Measurements from ENCODE around the gene IP6K3. TPM values are rescaled to one million over a fixed set of nuclear protein-coding genes. Genes with fewer than 3 reads are reported as not detected.

Gene IP6K3
- total RNA-seq, 4 donors from 2014 or later = 0.34 to 2.3 (median 1.1) TPM; not detected in 1

- no peak for TF ChIP-seq CTCF (IDR thresholded peaks at IDR 0.05; ENCODE audit: low read depth)
These were observed 55.1 kb downstream of the IP6K3 start for GRCh38 chr6:33691456-33692077.

GRCh38 chr6:33690766-33691165 lies 55.9 kb downstream of the IP6K3 start:
- no peak for TF ChIP-seq CTCF (IDR thresholded peaks at IDR 0.05; ENCODE audit: low read depth)

DNA sequence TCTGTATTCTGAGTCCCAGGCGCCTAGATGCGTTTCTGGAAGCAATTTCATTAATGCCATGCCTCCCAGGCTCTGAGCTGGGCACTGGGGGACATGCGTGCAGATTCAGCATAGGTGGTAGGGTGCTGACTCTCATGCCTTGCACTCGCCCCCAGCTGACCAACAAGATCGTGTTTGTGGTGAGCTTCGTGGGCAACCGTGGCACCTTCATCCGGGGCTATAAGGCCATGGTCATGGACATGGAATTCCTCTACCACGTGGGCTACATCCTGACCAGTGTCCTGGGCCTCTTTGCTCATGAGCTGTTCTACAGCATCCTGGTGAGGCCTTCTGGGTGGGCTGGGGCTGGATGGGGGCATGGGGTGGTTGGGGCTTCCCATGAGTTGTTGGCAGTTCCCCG lies 56.8 kb downstream of the IP6K3 start:
- TF ChIP-seq CTCF (IDR thresholded peaks at IDR 0.05; ENCODE audit: low read depth) = no peak

GRCh38 chr6:33689148-33689494 lies 57.6 kb downstream of the IP6K3 start:
- TF ChIP-seq CTCF (IDR thresholded peaks at IDR 0.05; ENCODE audit: low read depth) = no peak

DNA sequence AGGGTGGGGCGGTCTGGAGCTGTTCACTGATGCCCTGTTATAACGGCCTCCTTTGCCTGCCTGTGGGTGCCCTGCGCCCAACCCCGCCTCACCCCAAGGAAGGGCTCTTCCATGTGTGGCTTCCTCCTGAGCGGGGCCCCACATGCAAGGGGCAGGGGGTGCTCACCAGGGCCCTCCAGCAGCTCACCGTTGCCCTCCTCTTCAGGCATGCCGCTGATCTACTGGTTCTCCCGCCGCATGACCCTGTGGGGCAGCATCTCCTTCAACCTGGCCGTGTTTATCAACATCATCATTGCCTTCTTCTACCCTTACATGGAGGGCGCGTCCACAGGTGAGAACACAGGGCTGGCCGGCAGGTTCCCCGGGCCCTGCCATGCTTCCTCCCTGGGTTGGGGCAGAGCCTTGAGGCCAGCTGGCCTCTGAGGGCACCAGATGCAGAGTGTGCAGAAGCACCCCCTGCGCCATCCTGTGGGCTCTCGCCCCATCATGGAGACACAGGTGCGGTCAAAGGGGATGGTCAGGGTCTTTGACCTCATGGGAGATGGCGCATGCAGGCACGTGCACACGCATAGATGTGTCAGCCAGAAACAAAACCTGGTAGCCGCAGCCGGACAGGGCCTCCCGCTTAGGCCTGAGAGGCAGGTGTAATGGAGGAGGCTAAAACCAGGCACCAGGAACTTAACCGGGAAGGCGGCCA lies 58.1 kb downstream of the IP6K3 start:
- no peak for TF ChIP-seq CTCF (IDR thresholded peaks at IDR 0.05; ENCODE audit: low read depth)

GRCh38 chr6:33688006-33688405 lies 58.7 kb downstream of the IP6K3 start:
- TF ChIP-seq CTCF (IDR thresholded peaks at IDR 0.05; ENCODE audit: low read depth) = no peak

GRCh38 chr6:33686981-33687975 lies 59.4 kb downstream of the IP6K3 start:
- TF ChIP-seq CTCF (IDR thresholded peaks at IDR 0.05; ENCODE audit: low read depth) = no peak
